Parietal lobe (tissue), 2 donors: ENCODE measurements around the gene TAF15. TPM values are rescaled to one million over a fixed set of nuclear protein-coding genes. Genes with fewer than 3 reads are reported as not detected.

Experiments
- small RNA-seq: library from RNA; depleted of rRNA; stranded (forward); fragments of <200 nt; gene quantifications from one replicate; pipeline ENCODE3, GENCODE V24; 2014; ENCODE audit warnings: low replicate concordance
- total RNA-seq: library from RNA; depleted of rRNA; stranded (reverse); fragments of >200 nt; gene quantifications from one replicate; pipeline ENCODE4 v1.2.3, GENCODE V29; 2014

Gene TAF15
- total RNA-seq: 143 TPM

GRCh38 chr17:35808962-35809854, at the start of gene TAF15:
Gene TAF15 (plus strand): TSS chr17:35809484. CDS start chr17:35809570, 86 bp downstream.

GRCh38 chr17:35760587-35760986, 48.7 kb upstream of the TAF15 start, which contains the start of gene C17orf50:
Gene C17orf50 (plus strand): TSS chr17:35760887. CDS start chr17:35760942, 55 bp downstream.

GRCh38 chr17:35795007-35795870, 14.0 kb upstream of the TAF15 start, which contains the start of gene MMP28:
Gene MMP28 (minus strand): TSS chr17:35795641. CDS start chr17:35795377, 264 bp downstream.

GRCh38 chr17:35868737-35869136, 59.5 kb downstream of the TAF15 start, which contains the start of gene HEATR9:
Gene HEATR9 (minus strand): TSS chr17:35868891. CDS start chr17:35868742, 149 bp downstream.

GRCh38 chr17:35879773-35880654, 70.7 kb downstream of the TAF15 start, which contains the start of gene CCL5:
Gene CCL5 (minus strand): TSS chr17:35880360.

Small RNA genes lying within 50 kb of the gene (small RNA-seq; reads per million reads assigned to genes)
- 445 reads per million, percentile 97 among the genes with 10 or more reads in this experiment for gene RF00100

Other genes starting within 250 kb of the TAF15 start
- 0.31 TPM for gene SLFN14, start 248.7 kb upstream of the TAF15 start, total RNA-seq
- 4.7 TPM for gene PEX12, start 230.9 kb upstream of the TAF15 start, total RNA-seq
- 190 TPM for gene AP2B1, start 222.2 kb upstream of the TAF15 start, total RNA-seq
- 6.6 TPM for gene RASL10B, start 77.8 kb upstream of the TAF15 start, total RNA-seq
- gene GAS2L2, start 56.2 kb upstream of the TAF15 start, total RNA-seq: 0.31 TPM
- not detected for gene C17orf50, start 48.6 kb upstream of the TAF15 start, total RNA-seq
- 9.7 TPM for gene MMP28, start 13.8 kb upstream of the TAF15 start, total RNA-seq
- not detected for gene HEATR9, start 59.4 kb downstream of the TAF15 start, total RNA-seq
- gene CCL5, start 70.9 kb downstream of the TAF15 start, total RNA-seq: not detected
- gene RDM1, start 121.3 kb downstream of the TAF15 start, total RNA-seq: 0.94 TPM
- gene LYZL6, start 134.2 kb downstream of the TAF15 start, total RNA-seq: not detected
- gene CCL16, start 172.0 kb downstream of the TAF15 start, total RNA-seq: not detected
- not detected for gene CCL14, start 177.2 kb downstream of the TAF15 start, total RNA-seq
- not detected for gene CCL15, start 192.1 kb downstream of the TAF15 start, total RNA-seq
- gene CCL23, start 208.5 kb downstream of the TAF15 start, total RNA-seq: not detected